GM12864 (cell line): ENCODE data around the gene ZNF532.

Experiments used
- DNase-seq: peaks from one replicate; pipeline ENCODE4 v3.0.0-alpha.2; 2011; ENCODE audit warnings: low read depth
- H3K4me3 ChIP-seq: 2 replicates; pipeline ENCODE4 v1.5.1; 2011; ENCODE audit warnings: mild to moderate bottlenecking, low read depth, low read length, control low read depth
- TF ChIP-seq, protein P1 (sequence below): IDR thresholded peaks from 2 replicates; pipeline ENCODE4 v1.5.1; 2011; ENCODE audit warnings: low read depth, mild to moderate bottlenecking, moderate library complexity, low read length, control low read depth, inconsistent platforms; ENCODE audit errors: missing control alignments

The ZNF532 gene

DNA sequence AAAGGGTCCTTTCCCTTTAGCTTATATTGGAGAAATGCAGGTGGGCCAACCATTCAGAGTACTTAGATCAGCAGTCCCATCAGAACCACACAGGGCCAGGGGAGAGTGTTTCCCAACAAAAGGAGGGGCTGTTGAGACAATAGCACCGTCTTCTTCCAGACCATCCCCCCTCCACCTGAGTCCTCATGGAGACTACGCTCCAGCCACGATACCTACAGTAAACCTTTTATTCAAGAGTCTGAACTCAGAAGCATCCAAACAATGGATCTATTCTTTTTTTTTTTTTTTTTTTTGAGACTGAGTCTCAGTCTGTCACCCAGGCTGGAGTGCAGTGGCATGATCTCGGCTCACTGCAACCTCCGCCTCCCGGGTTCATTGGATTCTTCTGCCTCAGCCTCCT is 25.7 kb upstream of the ZNF532 start:
- TF ChIP-seq, protein P1, sequence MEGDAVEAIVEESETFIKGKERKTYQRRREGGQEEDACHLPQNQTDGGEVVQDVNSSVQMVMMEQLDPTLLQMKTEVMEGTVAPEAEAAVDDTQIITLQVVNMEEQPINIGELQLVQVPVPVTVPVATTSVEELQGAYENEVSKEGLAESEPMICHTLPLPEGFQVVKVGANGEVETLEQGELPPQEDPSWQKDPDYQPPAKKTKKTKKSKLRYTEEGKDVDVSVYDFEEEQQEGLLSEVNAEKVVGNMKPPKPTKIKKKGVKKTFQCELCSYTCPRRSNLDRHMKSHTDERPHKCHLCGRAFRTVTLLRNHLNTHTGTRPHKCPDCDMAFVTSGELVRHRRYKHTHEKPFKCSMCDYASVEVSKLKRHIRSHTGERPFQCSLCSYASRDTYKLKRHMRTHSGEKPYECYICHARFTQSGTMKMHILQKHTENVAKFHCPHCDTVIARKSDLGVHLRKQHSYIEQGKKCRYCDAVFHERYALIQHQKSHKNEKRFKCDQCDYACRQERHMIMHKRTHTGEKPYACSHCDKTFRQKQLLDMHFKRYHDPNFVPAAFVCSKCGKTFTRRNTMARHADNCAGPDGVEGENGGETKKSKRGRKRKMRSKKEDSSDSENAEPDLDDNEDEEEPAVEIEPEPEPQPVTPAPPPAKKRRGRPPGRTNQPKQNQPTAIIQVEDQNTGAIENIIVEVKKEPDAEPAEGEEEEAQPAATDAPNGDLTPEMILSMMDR = no peak
- DNase-seq = no peak
- H3K4me3 ChIP-seq = no peak overlapping the region

DNA sequence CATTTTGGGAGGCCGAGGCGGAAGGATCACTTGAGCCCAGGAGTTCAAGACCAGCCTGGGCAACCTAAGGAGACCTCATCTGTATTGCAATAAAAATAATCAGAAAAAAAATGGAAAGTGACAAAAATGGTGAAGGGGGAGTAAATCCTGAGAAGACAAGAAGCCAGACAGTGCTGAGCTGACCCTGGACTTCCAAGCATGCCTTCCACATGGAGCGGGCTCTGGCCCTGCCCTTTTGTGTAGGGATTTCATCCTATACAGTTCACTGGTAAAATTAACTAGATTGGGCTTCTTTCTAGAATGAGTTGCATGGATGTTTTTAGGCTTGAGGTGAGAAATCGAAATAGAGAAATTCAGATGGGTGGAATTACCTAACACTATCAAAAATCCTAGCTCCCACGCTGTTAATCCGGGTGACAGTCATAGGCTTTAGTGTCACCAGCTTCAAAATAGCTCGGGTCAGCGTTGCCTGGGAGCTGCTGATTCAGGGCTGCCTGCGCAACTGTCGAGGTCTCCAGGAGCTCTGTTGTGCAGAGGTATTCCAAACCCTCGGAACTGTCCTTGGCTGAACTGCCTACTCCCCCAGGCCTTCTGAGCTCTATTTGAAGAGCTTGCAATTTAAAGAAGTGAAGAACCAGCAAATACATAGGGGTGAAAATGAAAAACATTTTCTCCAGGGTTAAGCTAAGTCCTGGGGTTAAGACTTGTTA is 21.5 kb upstream of the ZNF532 start:
- TF ChIP-seq, protein P1 = no peak
- no peak overlapping the region for H3K4me3 ChIP-seq
- DNase-seq = no peak

DNA sequence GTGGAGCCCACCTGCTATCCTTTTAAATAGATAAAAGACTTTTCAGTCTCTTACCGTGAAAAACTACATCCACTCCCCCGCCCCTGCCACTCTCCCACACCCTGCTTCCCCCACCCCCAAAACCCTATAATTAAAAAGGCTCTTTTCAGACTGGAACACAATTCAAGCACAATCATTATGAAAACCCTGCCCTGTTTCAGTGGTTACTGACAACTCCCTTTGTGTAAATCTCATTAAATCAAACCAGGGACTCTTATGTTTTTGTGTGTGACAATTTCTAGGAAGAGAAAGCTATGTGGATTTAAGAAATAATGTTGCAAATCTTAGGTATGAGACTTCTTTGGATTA is 21.0 kb upstream of the ZNF532 start:
- DNase-seq = no peak
- H3K4me3 ChIP-seq = no peak overlapping the region
- TF ChIP-seq, protein P1 = no peak

DNA sequence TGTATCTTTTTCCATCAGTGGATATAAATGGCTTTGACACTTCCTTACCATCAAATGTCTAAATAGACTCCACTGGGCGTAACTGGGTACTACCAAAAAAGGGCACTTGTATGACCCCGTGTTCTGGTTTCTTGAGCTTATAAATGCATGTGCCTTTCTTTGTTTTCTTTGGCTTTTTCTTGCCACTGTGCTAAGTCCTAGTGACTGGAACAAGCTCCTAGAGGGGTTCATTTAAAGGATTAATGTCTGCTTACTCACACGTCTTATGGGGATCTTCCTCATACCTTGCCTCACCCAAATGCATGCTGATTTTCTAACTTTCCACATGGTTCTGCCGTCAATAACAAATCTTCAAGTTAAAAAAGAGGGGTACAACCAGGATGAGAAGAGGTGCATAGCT is 19.8 kb upstream of the ZNF532 start:
- no peak for DNase-seq
- TF ChIP-seq, protein P1 = no peak
- H3K4me3 ChIP-seq = no peak overlapping the region

DNA sequence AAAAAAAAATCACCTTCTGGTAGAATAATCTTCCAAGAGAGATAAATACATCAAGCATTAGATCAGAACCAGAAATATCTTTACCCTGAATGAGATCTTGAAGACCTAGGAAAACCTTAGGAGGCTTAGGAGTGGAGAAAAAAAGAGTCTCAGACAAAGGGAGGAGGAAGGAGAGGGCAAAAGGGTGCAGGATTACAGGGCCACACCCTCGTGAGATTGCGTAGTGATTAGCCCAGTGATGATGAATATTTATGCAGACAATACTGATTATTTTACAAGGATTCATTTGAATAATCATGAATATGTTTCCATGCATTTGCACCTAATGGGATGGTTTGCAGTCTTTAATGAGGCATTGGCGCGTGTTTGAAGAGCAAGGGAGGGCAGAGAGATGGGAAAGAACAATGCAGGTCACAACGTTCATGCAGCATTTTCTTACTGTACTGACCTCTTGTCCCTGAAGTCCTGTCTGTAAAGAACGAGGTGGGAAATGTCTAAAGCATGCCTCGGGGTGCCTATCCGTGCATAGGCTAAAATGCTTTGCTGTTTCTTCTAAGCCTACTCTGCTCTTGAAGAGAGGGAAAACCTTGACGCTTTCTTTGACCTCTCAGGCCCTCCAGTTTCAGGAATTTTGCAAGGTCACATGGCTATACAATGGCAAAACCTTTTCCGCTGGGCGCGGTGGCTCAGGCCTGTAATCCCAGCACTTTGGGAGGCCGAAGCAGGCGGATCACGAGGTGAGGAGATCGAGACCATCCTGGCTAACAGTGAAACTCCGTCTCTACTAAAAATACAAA is 18.6 kb upstream of the ZNF532 start:
- TF ChIP-seq, protein P1 = no peak
- H3K4me3 ChIP-seq = no peak overlapping the region
- DNase-seq = no peak

DNA sequence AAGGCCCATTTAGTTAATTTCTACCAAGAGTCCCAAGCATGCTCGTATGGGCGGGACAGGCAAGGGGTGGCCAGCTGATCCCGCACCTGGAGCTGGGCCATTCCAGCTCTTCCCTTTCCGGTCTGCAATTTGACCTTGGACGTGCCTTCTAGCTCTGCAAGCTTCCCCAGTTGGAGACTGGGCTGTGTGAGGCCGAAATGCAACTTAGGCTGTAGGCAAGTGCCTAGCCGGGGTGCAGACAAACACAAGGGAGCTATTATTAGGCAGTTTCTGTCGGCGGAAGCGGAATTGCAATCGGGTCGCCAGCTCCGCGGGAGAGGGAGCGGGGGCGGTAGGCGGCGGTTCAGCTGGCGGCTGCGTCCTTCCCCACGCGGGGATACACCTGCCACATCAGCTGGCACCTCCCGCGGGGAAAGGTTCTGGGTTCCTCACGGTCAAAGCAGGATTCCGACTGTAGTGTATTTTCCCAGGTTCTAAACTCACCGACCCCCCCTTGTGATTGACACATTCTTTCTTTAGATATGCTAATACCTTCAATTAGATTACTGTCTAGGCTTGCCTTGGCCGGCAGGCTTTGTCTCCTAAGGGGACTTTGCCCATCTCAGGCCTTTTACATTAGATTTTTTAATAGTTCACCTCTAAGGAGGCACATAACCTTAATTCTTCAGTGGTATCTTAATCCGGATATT is 17.1 kb upstream of the ZNF532 start:
- no peak for DNase-seq
- H3K4me3 ChIP-seq = peak overlapping the region; percentile 25; the same call in 1 of the 2 replicates
- TF ChIP-seq, protein P1 = no peak
